Activated T-helper 17 cell treated with anti-CD3 and anti-CD28 coated beads, Interleukin-2, amount 50 U/mL, for 72 hours (primary cell): ENCODE data around the gene LRRC8D. TPM values are rescaled to one million over a fixed set of nuclear protein-coding genes. Genes with fewer than 3 reads are reported as not detected.
A peak's percentile ranks its signal among the peaks of the same experiment; 100 is the strongest.
"Not testable (repeated sequence)": the region's sequence is repeated elsewhere in the genome, so short reads cannot be mapped to it uniquely, and the experiment has no call there.

Source experiments
- ATAC-seq: fragments of 150-1000 bp; cut with Tn5 transposase; replicated peaks from 2 replicates; pipeline ENCODE4 v1.10.0; 2021; ENCODE audit warnings: mild to moderate bottlenecking, moderate library complexity
- H3K27ac Mint-ChIP-seq: one replicate; pipeline ENCODE4 v1.8.0; 2022; ENCODE audit warnings: mixed read lengths
- H3K27me3 Mint-ChIP-seq: one replicate; pipeline ENCODE4 v1.8.0; 2022; ENCODE audit warnings: mixed read lengths
- H3K36me3 Mint-ChIP-seq: one replicate; pipeline ENCODE4 v1.8.0; 2022; ENCODE audit warnings: low read depth, mild to moderate bottlenecking, mixed read lengths
- H3K4me1 Mint-ChIP-seq: one replicate; pipeline ENCODE4 v1.8.0; 2022; ENCODE audit warnings: mixed read lengths
- H3K4me3 Mint-ChIP-seq: one replicate; pipeline ENCODE4 v1.8.0; 2022; ENCODE audit warnings: mild to moderate bottlenecking, mixed read lengths
- H3K9me3 Mint-ChIP-seq: one replicate; pipeline ENCODE4 v1.8.0; 2022; ENCODE audit warnings: mixed read lengths
- total RNA-seq, 2 donors: library from RNA; stranded (reverse); gene quantifications; one replicate each; pipeline ENCODE4 v1.2.3, GENCODE V29; 2022

Gene LRRC8D
- total RNA-seq, 2 donors from 2014 or later: 15.2 to 24.0 TPM

DNA sequence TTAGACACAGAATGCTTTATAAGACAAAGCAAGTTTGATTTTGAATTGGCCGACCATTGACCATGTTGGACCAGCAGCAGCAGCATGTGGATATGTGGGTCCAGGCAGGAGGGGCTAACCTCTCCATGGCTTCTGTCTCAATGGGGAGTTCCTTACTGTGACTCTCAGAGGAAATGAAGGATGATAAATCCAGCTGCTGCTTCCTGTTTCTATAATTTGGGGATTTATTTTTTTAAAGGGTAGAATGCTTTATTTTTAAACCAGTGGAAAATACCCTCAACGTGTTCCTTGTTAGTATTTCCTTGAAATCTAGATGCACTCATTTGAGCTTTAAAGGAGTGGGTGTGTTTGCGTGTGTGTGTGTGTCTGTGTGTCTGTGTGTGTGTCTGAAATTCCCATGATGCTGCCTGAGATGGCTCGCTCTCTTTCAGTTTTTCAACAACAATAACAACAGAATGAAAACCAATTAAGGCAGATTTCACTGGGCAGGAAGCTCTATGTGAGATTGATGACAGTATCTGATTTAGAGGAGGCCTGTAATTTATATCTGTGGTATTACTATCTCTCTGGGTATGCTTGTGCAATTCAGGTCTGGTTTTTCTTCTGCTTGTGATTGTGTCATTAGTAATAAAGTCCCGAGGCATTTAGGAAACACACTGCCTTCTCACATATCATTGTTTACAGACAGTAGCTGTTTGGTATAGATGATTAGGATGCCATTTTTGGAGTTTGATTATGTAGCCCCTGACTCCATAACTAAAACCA lies 88.0 kb downstream of the LRRC8D start:
- H3K27me3 Mint-ChIP-seq: no peaks in the 10 kb centered on the region
- H3K4me3 Mint-ChIP-seq: peak overlapping the region; percentile 38
- peaks cover 20% of the 10 kb centered on the region for H3K36me3 Mint-ChIP-seq
- peak overlapping the region; percentile 57 for H3K27ac Mint-ChIP-seq
- peak; percentile 53 for ATAC-seq
- H3K9me3 Mint-ChIP-seq: no peaks in the 10 kb centered on the region
- H3K4me1 Mint-ChIP-seq: peaks cover 29% of the 10 kb centered on the region

GRCh38 chr1:89910268-89910667 lies 89.4 kb downstream of the LRRC8D start:
- H3K27me3 Mint-ChIP-seq: no peaks in the 10 kb centered on the region
- ATAC-seq: no peak
- H3K4me1 Mint-ChIP-seq: peaks cover 29% of the 10 kb centered on the region
- no peaks in the 10 kb centered on the region for H3K9me3 Mint-ChIP-seq
- peaks cover 20% of the 10 kb centered on the region for H3K36me3 Mint-ChIP-seq
- no peak overlapping the region for H3K27ac Mint-ChIP-seq
- H3K4me3 Mint-ChIP-seq: no peak overlapping the region

DNA sequence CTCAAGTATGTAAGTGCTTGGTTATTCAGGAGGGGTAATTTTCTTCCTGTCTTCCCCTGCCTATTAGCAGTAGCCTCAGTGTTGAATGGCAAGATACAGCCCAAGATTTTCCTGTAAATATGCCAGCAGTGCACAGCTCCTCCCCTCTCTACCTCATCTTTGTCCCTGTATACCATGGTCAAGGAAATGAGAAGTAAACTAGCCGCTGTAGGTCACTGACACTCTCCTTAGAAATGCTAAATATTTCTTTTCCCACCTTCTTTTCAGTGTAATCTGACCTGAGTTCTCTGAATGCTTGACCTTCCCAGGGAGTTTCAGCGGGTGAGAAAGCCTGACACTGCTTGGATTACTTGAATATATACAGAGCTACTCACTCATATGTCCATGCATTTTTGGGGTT lies 89.9 kb downstream of the LRRC8D start:
- ATAC-seq: no peak
- Mint-ChIP-seq H3K9me3 (no peaks in the 10 kb centered on the region), H3K4me3 (no peak overlapping the region), H3K27ac (peak overlapping the region; percentile 34), H3K27me3 (no peaks in the 10 kb centered on the region), H3K4me1 (peaks cover 26% of the 10 kb centered on the region), H3K36me3 (peaks cover 22% of the 10 kb centered on the region)

DNA sequence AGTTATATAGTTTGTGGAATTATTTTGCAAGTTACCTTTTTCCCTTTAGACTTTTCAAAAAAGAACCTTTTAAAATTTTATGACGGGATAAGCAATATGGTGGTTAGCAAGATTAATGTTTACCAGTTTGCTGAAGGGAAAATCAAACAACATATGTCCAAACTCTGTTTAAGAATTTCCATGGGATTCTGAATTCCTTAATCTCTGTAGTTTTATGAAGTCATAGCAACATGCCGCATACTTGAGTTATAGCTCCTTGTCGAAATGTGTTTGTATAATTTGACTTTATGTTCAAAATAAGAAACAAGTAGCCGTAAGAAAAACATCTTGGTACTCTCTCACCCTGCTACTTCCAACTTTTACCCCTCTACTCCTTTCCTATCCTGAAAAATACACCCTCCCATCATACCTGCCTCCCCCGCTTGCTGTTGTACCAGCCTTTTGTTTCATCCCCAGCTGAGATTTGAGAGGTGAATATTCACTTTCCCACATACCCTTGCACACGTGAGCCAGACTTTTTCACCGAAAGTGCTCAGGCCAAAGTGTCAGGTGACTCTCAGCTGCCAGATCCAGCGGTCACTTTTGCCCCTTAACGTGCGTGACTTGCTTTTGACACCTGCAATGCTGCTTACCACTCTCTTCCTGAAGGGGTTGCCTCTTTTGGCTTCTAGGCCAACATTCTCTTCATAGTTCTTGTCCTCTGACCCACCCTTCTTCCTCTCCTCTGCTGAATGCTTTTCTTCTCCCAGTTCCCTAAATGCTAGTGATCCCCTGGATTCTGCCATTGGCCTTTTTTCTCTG lies 90.6 kb downstream of the LRRC8D start:
- no peak for ATAC-seq
- Mint-ChIP-seq H3K4me1 (peaks cover 26% of the 10 kb centered on the region), H3K36me3 (peaks cover 24% of the 10 kb centered on the region), H3K4me3 (no peak overlapping the region), H3K27me3 (no peaks in the 10 kb centered on the region), H3K27ac (peak overlapping the region; percentile 49), H3K9me3 (no peaks in the 10 kb centered on the region)

- Mint-ChIP-seq H3K4me3 (no peak overlapping the region), H3K9me3 (no peaks in the 10 kb centered on the region), H3K27me3 (no peaks in the 10 kb centered on the region), H3K36me3 (peaks cover 24% of the 10 kb centered on the region), H3K4me1 (peaks cover 26% of the 10 kb centered on the region), H3K27ac (peak overlapping the region; percentile 49)
- ATAC-seq: no peak
Measured at GRCh38 chr1:89912073-89912472, 91.2 kb downstream of the LRRC8D start.

GRCh38 chr1:89913353-89914095 lies 92.7 kb downstream of the LRRC8D start:
- H3K27ac Mint-ChIP-seq: peak overlapping the region; percentile 4
- peaks cover 15% of the 10 kb centered on the region for H3K36me3 Mint-ChIP-seq
- no peaks in the 10 kb centered on the region for H3K9me3 Mint-ChIP-seq
- H3K4me3 Mint-ChIP-seq: no peak overlapping the region
- peaks cover 18% of the 10 kb centered on the region for H3K4me1 Mint-ChIP-seq
- H3K27me3 Mint-ChIP-seq: no peaks in the 10 kb centered on the region
- ATAC-seq: no peak

DNA sequence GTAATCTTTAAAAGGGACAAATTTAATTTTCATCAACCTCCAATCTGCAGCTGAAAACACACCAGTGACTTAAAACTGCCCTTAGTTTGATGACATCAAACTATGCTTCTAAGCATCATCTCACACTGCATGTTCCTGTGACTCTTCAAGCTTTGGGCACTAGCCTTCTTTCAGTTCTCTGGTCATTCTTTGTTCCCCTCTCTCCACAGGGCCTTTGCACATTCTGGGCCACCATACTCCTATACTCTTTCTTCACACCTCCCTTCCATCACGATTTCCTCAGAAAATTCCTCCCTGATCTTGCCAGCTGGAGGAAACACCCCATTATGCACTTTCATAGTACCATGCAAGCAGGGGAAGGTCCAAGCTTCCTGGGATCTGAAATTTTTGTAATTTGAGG lies 96.5 kb downstream of the LRRC8D start:
- peaks cover 6% of the 10 kb centered on the region for H3K4me1 Mint-ChIP-seq
- no peaks in the 10 kb centered on the region for H3K9me3 Mint-ChIP-seq
- peaks cover 14% of the 10 kb centered on the region for H3K36me3 Mint-ChIP-seq
- no peak overlapping the region for H3K27ac Mint-ChIP-seq
- no peaks in the 10 kb centered on the region for H3K27me3 Mint-ChIP-seq
- no peak overlapping the region for H3K4me3 Mint-ChIP-seq
- ATAC-seq: no peak

GRCh38 chr1:89918127-89918793 lies 97.4 kb downstream of the LRRC8D start:
- ATAC-seq: no peak
- Mint-ChIP-seq H3K27ac (no peak overlapping the region), H3K27me3 (no peaks in the 10 kb centered on the region), H3K4me1 (peaks cover 5% of the 10 kb centered on the region), H3K36me3 (peaks cover 15% of the 10 kb centered on the region), H3K4me3 (no peak overlapping the region), H3K9me3 (no peaks in the 10 kb centered on the region)

- Mint-ChIP-seq H3K27me3 (no peaks in the 10 kb centered on the region), H3K4me3 (no peak overlapping the region), H3K4me1 (peaks cover 5% of the 10 kb centered on the region), H3K36me3 (peaks cover 21% of the 10 kb centered on the region), H3K9me3 (no peaks in the 10 kb centered on the region), H3K27ac (no peak overlapping the region)
- ATAC-seq: no peak
Measured at GRCh38 chr1:89918794-89919155, 97.9 kb downstream of the LRRC8D start.

- no peak overlapping the region for H3K27ac Mint-ChIP-seq
- no peaks in the 10 kb centered on the region for H3K27me3 Mint-ChIP-seq
- no peak overlapping the region for H3K4me3 Mint-ChIP-seq
- no peak for ATAC-seq
- H3K9me3 Mint-ChIP-seq: no peaks in the 10 kb centered on the region
- peaks cover 5% of the 10 kb centered on the region for H3K4me1 Mint-ChIP-seq
- H3K36me3 Mint-ChIP-seq: peaks cover 24% of the 10 kb centered on the region
Measured at GRCh38 chr1:89919174-89919573, 98.3 kb downstream of the LRRC8D start.

DNA sequence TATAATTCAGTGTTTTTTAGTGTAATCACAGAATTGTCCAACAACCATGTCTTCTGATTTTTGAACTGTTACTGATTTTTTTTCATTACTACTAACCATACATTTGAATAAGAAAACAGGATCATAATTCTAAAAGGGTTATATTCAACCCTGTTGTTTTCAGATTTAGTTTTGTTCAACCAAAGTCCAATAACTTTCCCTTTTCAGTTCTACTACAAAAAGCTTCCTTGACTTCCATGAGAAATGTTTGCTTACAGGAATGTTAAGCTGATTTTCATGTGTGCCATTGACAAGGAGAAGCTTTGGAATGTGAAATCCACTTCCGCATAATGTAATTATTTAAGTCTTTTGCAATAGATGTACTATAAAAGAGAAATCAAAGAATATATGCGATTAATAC lies 102.1 kb downstream of the LRRC8D start:
- Mint-ChIP-seq H3K9me3 (no peaks in the 10 kb centered on the region), H3K27ac (no peak overlapping the region), H3K36me3 (peaks cover 21% of the 10 kb centered on the region), H3K4me1 (peaks cover 5% of the 10 kb centered on the region), H3K4me3 (no peak overlapping the region), H3K27me3 (no peaks in the 10 kb centered on the region)
- ATAC-seq: no peak

- no peak for ATAC-seq
- peaks cover 3% of the 10 kb centered on the region for H3K4me1 Mint-ChIP-seq
- H3K4me3 Mint-ChIP-seq: no peak overlapping the region
- H3K9me3 Mint-ChIP-seq: no peaks in the 10 kb centered on the region
- peaks cover 21% of the 10 kb centered on the region for H3K36me3 Mint-ChIP-seq
- H3K27ac Mint-ChIP-seq: no peak overlapping the region
- H3K27me3 Mint-ChIP-seq: no peaks in the 10 kb centered on the region
Measured at GRCh38 chr1:89923517-89923916, 102.7 kb downstream of the LRRC8D start.

DNA sequence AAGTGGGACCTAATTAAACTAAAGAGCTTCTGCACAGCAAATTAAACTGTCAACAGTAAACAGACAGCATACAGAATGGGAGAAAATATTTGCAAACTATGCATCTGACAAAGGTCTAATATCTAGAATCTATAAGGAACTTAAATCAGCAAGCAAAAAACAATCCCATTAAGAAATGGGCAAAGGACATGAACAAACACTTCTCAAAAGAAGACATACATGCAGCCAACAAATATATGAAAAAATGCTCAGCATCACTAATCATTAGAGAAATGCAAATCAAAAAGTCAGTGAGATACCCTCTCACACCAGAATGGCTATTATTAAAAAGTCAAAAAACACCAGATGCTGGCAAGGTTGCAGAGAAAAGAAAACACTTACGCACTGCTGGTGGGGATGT lies 103.2 kb downstream of the LRRC8D start:
- H3K4me3 Mint-ChIP-seq, H3K27me3 Mint-ChIP-seq, H3K4me1 Mint-ChIP-seq, H3K9me3 Mint-ChIP-seq, H3K27ac Mint-ChIP-seq, ATAC-seq: not testable (repeated sequence)
- H3K36me3 Mint-ChIP-seq: peaks cover 21% of the 10 kb centered on the region

GRCh38 chr1:89927049-89927448 lies 106.2 kb downstream of the LRRC8D start:
- no peak for ATAC-seq
- Mint-ChIP-seq H3K27me3 (no peaks in the 10 kb centered on the region), H3K4me3 (no peak overlapping the region), H3K4me1 (peaks cover 3% of the 10 kb centered on the region), H3K27ac (no peak overlapping the region), H3K36me3 (peaks cover 21% of the 10 kb centered on the region), H3K9me3 (no peaks in the 10 kb centered on the region)
